Brain microvascular endothelial cell (primary cell): ENCODE measurements around the gene CAPN11.

Experiments used
- DNase-seq: peaks from one replicate; pipeline ENCODE4 v3.0.0-alpha.2; 2020
- H3K27ac ChIP-seq: fragments of 250-450 bp; sonication (Bioruptor Pico); 2 replicates; pipeline ENCODE4 v1.5.1; 2020; ENCODE audit warnings: mild to moderate bottlenecking, moderate library complexity
- H3K27me3 ChIP-seq: fragments of 250-450 bp; sonication (Bioruptor Pico); replicated peaks from 2 replicates; pipeline ENCODE4 v1.5.1; 2020; ENCODE audit warnings: mild to moderate bottlenecking
- H3K36me3 ChIP-seq: fragments of 250-450 bp; sonication (Bioruptor Pico); replicated peaks from 2 replicates; pipeline ENCODE4 v1.5.1; 2020; ENCODE audit warnings: mild to moderate bottlenecking
- H3K4me3 ChIP-seq: 2 replicates; pipeline ENCODE4 v1.5.1; 2011; ENCODE audit warnings: low read depth, mild to moderate bottlenecking, control low read depth, low read length, moderate library complexity
- in situ Hi-C: cut with HindIII; loops from 2 replicates; pipeline ENCODE4 v1.10.0; 2017; ENCODE audit warnings: low sequenced_read_pairs, low pct_ligation_motif_present
- TF ChIP-seq, protein P1 (sequence below): IDR thresholded peaks from 2 replicates; pipeline ENCODE4 v1.5.1; 2011; ENCODE audit warnings: low read depth, mild to moderate bottlenecking, moderate library complexity, low read length, control low read depth, inconsistent platforms; ENCODE audit errors: missing control alignments

Gene CAPN11

DNA sequence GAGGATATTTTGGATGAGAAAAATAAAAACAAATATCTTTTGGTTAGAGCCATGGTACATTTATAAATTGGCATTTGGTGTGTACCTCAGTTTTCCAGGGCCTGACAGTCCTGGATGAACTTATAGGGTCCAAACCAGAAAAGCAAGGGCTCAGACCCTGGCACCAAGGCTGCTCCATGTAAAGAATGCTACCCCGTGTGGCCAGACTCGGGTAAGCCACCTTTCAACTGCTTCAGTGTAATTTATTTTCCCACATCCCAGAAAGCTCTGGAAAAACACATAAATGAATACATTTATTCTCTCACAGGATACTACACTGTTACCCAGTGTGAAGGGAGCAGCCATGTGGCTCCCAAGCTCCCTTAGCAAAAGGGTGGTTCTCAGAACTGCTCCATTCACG is 45.2 kb upstream of the CAPN11 start:
- H3K27ac ChIP-seq = no peak overlapping the region

DNA sequence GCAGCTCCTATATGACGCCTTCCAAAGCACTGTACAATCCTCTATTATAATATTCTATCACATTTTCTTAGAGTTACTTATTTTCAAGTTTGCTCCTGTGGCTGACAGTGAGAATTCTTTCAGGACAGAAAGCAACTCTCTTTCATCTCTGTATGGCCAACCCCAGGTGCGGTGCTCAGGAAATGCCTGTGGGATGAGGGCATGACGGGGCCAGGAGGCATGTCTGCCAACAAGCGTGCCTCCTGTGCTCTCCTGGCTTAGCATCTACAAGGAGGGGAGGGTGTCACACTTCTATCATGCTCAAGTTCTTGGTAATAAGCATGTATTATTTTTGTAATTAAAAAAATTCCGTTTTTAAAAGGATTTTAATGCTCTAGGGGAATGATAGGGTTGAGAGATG is 42.8 kb upstream of the CAPN11 start:
- peaks cover 32% of the 10 kb centered on the region for H3K36me3 ChIP-seq
- TF ChIP-seq, protein P1, sequence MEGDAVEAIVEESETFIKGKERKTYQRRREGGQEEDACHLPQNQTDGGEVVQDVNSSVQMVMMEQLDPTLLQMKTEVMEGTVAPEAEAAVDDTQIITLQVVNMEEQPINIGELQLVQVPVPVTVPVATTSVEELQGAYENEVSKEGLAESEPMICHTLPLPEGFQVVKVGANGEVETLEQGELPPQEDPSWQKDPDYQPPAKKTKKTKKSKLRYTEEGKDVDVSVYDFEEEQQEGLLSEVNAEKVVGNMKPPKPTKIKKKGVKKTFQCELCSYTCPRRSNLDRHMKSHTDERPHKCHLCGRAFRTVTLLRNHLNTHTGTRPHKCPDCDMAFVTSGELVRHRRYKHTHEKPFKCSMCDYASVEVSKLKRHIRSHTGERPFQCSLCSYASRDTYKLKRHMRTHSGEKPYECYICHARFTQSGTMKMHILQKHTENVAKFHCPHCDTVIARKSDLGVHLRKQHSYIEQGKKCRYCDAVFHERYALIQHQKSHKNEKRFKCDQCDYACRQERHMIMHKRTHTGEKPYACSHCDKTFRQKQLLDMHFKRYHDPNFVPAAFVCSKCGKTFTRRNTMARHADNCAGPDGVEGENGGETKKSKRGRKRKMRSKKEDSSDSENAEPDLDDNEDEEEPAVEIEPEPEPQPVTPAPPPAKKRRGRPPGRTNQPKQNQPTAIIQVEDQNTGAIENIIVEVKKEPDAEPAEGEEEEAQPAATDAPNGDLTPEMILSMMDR = no peak
- in situ Hi-C loops = no loop called here
- H3K4me3 ChIP-seq = no peak overlapping the region
- no peak for DNase-seq
- H3K27me3 ChIP-seq = no peaks in the 10 kb centered on the region
- H3K27ac ChIP-seq = peak overlapping the region; percentile 90

More for the DNA sequence above, 45.2 kb upstream of the CAPN11 start:
- TF ChIP-seq, protein P1 = peak; percentile 50
- peaks cover 49% of the 10 kb centered on the region for H3K36me3 ChIP-seq
- DNase-seq = no peak
- in situ Hi-C loops = no loop called here
- H3K4me3 ChIP-seq = no peak overlapping the region
- no peaks in the 10 kb centered on the region for H3K27me3 ChIP-seq

DNA sequence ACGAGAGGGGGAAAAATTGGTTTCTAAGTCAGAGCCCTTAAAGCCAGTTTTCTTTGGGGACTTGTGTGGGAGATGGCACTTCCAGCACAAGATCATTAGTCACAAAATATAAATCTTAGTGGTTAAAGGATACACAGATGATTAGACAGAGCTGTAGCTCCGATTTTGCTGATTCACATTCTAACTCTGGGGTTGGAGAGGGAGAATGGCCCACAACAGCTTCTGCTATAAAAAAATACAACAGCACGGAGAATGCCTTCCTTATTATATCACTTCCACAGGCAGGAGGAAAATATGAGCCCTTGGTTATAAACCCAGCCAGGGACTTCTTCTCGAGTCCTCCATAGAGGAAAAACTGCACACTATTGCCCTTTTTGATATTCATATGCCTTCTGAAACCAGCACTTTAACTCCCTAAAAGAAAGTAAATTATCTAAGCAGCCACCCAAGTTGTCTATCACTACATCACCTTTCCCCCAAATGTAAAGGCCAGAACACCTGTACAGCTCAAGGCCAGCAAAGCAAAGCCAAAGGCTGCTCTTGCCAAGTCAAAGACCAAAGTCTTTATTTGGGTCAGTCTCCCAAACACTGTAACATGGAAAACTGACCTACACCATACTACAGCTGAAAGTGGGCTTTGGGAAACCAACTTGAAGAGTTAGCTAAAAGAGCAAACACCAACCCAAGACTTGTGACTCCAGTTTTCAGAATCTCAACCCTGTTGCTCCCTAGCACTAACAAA is 41.8 kb upstream of the CAPN11 start:
- in situ Hi-C loops = no loop called here
- DNase-seq = peak; percentile 87
- peaks cover 22% of the 10 kb centered on the region for H3K36me3 ChIP-seq
- TF ChIP-seq, protein P1 = no peak
- H3K27me3 ChIP-seq = no peaks in the 10 kb centered on the region
- peak overlapping the region; percentile 90 for H3K27ac ChIP-seq
- H3K4me3 ChIP-seq = no peak overlapping the region

DNA sequence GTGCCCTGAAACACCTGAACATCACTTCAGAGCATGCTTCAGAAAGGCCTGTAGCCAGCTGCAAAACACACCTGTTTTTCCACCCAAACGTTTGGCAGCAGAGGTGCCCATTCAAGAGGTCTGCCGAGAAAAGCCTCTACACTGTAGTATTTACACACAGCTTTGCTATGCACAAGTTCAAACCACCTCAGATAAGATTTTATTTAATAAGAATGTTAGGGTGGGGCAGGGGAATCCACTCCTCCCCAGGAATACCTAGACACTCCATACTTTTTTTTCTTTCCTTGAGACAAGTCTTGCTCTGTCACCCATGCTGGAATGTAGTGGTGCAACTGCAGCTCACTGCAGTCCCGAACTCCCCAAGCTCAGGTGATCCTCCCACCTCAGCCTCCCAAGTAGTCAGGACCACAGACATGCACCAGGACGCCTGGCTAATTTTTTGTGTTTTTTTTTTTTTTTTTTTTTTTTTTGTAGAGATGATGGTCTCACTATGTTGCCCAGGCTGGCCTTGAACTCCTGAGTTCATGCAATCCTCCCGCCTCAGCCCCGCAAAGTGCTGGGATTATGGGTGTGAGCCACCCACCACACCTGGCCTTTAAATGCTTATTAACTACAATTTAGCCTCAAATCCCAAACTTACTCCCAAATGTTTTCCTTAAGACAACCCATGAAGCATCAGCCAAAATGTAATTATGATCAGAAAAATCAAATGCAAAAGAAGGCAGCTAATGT is 41.1 kb upstream of the CAPN11 start:
- H3K27ac ChIP-seq = peak overlapping the region; percentile 90
- no peak for DNase-seq
- H3K4me3 ChIP-seq = no peak overlapping the region
- H3K36me3 ChIP-seq = peaks cover 16% of the 10 kb centered on the region
- TF ChIP-seq, protein P1 = no peak
- in situ Hi-C loops = no loop called here
- no peaks in the 10 kb centered on the region for H3K27me3 ChIP-seq

DNA sequence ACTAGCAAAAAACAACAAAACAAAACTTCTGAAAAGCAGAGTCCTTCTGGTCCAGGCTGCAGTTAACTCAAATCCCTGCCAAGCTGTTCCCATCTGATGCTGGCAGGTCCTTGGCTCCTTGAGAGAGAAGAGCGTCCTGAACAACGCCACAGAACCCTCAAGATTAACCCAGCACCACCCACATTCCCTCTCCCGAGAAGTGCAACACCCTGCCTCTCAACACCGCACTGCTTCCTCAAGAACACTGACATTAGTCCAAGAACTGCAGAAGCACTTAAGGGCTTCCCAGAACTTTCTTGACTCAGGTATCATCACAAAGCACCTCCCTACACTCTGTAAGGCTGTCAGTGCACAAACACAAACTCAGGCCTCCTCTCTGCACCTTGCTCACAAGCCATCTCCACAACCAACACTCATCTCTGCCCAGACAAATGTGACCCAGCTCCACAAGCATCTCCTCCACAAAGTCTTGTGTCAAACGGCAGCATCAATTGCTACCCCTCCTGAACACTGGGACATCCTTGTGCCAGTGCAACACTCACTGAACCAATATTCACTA is 38.8 kb upstream of the CAPN11 start:
- no peak for DNase-seq
- peaks cover 2% of the 10 kb centered on the region for H3K36me3 ChIP-seq
- in situ Hi-C loops = no loop called here
- TF ChIP-seq, protein P1 = no peak
- H3K27me3 ChIP-seq = no peaks in the 10 kb centered on the region
- no peak overlapping the region for H3K4me3 ChIP-seq
- H3K27ac ChIP-seq = no peak overlapping the region
